Stimulated activated CD4-positive, alpha-beta T cell treated with anti-CD3 and anti-CD28 coated beads, Interleukin-15, amount 100 ng/mL, for 1 hour (primary cell): ENCODE data around the gene DUS1L.

Experiments used
- DNase-seq, 2 donors: peaks; one replicate each; pipeline ENCODE4 v3.0.0-alpha.2; 2020; ENCODE audit warnings: low read depth in 1 of 2, low spot score in 1 of 2

DUS1L gene

DNA sequence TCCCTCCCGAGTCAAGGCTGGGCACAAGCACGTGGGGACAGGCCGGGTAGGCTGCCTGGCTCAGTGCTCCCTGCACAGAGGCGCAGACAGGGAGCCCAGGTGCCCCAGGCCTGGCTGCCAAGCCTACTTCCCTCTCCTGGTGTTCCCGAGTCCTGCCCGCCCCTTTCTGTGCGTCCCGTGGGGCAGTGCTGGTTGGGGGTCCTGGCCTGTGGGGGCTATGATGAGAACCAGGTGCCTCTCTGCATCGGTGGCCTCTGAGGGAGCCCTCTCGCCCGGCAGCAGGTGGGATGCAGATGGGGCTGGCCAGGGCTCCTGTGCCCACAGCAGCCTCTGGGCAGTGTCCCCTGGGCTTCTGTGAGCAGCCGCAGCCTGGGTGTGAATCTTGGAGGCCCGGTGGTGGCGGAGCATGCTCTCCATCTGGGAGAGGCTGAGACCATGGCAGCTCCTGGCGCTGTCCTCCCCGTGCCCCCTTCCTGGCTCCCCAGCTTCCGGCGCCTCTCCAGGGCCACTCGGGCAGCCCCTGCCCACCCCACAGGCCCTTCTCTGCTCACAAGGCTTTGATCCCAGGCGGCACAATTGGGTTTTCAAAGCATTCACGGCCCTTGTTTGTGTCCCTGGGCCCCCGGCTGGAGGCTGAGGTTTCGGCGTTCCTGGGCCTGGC lies 50.2 kb downstream of the DUS1L start:
- no peak for DNase-seq

DNA sequence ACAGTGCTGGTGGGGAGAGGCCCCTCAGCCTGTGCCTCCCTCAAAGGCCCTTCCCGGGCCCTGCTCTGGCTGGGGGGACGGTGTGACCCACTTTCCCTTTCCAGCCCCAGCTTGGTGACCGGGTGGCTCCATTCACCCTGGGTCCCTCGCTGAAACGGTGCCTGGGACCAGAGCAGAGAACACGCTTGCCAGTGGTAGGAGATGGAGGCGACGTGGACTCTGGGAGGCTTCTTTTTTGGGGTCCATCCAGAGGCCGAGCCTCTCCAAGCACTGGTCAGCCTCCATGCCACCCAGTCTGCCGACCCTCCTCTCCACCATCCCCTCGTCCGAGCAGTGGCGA lies 50.7 kb downstream of the DUS1L start:
- DNase-seq: no peak

DNA sequence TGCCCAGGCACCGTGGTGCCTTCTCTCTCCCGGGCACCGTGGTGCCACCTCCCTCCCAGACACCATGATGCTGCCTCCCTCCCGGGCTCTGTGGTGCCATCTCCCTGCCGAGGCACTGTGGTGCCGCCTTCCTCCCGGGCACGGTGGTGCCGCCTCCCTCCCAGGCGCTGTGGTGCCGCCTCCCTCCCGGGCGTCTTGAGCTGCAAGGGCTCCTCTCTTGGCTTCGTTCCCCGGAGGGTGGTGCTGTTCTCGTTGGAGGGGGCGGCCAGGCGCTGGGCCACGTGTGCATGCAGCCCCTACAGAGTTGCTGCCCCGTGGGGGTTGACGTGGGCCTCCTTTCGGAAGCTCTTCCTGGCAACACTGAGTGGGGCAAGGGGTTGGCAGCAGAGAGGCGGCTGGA lies 51.2 kb downstream of the DUS1L start:
- DNase-seq: no peak

DNA sequence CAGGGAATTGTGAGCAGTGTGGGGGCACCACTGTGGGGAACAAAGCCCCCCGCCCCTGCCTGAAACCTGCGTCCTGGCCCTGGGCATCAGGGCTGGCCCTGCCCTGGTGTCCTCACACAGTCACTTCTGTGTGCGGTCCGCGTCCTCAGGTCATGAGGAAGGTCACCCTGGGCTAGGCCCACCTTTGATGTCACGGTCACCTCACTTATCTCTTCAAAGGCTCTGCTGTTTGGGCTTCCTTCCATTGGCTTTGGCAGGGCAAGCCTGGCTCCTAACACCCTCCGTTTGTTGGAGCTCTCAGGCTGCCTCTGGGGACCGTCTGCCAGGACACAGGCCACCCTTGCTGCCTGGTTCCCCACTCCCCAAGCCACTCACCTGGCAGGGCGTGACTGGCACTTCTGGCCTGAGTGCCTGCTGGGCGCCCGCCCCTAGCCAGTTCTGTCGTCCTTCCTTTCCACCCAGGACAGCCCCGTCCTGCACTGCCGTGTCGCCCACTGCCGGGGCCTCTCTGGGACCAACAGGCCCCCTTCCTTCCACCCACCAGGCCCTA lies 51.8 kb downstream of the DUS1L start:
- DNase-seq: no peak

DNA sequence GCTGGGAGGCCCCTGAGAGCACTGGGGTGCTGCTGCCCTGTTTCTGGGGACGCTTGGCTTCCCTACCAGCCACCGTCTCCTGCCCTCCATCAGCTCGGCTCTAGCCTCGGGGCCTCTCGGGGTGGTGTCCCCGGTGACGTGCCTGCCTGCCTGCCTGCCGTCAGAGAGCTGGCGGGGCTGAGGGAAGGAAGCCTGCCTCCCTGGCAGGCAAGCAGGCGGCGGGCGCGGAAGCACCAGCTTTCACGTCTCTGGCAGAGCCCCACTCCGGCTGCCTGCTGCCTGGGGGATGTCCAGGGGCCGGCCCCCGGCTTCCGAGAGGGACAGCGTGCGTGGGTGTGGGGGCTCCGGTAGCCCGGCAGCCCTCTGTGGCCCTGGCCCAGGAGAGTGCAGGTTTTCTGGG lies 52.3 kb downstream of the DUS1L start:
- DNase-seq: no peak

DNA sequence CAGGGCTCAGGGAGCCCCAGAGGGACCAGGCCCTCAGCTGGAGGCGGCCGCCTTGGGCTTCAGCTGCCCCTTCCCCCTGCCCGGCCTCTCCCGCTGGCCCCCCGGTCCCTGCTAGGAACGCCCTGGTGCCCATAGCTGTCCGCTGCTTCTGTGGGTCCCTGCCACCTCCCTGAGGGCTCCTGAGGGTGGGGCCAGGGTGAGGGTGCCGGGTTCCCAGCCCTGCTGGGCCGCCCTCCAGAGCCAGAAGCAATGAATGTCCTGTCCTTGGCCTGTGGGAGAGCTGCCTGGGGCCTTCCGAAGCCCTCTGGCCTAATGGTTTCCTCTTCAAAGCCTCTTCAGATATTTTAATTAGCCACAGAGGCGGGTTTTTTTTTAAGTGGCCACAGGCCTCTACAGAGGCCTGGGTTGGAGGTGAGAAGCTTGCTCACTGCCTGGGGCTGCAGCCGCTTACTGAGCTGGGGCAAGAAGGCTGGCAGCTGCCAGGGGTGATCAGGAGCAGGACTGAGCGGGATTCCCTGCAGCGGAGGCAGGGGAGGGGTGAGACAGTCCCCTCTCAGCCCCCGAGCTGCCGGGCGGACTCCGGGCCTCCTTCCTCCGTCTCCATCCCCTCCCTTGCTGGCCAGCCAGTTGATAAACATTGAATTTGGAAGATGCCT lies 52.8 kb downstream of the DUS1L start:
- DNase-seq: no peak

DNA sequence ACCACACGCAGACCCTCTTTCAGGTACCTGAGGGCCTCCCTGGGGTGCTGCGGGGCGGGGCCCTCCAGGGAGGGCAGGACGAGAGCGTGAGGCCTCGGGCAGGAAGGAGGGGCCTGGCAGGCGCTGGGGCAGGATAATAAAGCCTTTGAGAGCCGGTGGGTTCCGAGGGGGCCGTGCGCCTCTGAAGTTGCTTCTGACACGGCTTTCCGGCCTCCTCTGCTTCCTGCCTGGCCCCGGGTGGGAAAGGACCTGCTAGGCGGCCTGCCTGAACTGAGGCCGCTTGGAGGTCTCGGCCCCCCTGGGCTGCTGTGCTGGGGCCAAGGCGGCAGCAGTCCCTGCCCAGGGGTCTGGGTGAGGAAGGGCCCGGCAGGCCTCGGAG lies 53.4 kb downstream of the DUS1L start:
- no peak for DNase-seq

DNA sequence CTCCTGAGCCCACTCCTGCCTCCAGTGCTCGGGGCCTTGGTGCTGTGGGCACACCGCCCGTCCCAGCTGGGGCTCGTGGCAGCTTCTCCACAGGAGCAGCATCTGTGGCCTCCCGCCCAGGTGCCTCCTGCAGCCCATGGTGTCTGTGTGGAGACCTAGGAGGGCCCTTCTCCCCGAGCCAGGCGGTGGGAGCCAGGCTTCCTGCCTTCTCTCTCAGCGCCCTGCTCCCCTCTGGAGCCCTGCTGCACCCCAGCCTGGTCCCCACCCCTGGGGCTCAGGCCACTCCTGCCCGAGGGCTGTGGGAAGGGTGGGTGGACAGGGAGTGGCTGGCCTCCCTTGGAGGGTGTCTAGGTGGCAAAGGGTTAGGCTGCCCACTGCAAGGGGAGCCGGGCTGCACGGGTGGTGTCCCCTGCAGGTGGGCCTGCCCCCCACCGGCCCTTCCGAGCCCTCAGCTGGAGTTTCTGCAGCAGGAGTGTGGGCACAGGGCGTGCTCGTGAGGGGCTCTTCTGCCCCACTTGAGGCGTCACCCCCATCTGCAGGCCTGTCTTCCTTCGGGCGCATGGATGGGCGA lies 53.9 kb downstream of the DUS1L start:
- no peak for DNase-seq

DNA sequence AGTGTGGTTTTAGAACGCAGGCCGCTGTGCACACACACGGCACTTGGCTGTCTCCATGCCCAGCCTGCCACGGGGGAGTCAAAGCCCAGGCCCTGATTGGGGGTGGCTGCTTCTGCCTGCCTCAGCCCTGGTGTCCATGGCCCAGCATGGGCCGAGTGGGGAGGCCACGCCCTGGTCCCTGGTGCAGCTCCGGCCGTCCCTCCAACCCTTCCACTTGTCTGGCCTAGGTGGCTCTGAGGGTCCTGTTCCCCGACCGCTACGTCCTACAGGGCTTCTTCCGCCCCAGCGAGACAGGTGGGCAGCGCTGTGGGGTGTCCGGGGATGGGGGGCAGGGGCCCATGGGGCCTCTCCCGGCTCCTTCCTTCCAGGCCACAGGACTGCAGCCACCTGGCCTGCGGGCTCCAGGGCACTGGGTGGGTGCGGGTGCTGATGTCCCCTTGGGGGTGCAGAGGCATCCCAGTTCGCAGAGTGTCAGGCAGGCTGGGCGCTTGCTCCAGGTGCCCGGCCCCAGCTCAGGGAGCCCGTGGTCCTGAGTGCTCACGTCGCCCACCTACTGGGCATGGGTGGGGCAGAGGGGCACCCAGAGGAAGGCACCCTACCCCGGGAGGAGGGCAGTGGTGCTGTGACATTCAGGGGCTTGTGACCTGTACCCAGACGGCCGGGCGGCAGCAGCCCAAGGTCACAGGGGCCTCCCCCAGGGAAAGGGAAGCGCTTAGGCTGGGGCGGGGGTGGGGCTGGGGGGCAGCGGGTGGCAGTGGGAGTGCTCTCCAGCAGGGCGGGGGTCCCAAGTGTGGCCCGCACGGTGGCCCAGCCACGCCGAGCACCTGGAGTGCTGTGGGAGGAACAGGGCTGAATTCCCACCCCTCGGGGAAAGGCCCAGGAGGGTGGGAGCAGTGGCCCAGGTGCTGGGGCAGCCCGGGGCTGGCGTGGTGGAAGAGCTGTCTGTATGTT lies 54.8 kb downstream of the DUS1L start:
- no peak for DNase-seq

DNA sequence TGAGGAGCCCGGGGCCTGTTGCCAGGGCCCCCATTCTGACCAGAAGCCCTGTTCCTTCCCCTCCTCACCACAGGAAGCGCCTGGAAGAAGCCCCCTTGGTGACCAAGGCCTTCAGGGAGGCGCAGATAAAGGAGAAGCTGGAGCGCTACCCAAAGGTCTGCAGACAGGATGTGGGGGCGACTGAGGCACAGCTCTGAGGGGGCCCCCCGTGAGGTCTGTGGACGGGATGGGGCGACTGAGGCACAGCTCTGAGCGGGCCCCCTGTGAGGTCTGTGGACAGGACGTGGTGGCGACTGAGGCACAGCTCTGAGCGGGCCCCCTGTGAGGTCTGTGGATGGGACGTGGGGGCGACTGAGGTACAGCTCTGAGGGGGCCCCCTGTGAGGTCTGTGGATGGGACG lies 56.2 kb downstream of the DUS1L start:
- DNase-seq: no peak

DNA sequence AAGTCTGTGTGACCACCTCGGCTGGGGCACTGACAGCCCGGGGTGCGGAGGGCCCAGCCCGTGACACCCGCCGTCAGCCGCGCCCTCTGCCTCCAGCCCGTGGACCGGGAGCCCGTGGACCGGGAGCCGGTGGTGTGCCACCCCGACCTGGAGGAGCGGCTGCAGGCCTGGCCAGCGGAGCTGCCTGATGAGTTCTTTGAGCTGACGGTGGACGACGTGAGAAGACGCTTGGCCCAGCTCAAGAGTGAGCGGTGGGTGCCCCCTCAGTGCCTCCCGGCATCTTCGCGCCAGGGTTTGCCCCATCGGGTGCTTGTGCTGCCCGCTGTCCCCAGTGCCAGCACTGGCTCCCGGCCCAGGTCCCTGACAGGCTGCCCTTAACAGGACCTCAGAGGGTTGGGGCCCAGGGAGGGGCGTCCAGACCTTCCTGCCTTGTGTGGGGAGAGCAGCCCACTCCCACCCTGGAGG lies 56.6 kb downstream of the DUS1L start:
- DNase-seq: no peak

DNA sequence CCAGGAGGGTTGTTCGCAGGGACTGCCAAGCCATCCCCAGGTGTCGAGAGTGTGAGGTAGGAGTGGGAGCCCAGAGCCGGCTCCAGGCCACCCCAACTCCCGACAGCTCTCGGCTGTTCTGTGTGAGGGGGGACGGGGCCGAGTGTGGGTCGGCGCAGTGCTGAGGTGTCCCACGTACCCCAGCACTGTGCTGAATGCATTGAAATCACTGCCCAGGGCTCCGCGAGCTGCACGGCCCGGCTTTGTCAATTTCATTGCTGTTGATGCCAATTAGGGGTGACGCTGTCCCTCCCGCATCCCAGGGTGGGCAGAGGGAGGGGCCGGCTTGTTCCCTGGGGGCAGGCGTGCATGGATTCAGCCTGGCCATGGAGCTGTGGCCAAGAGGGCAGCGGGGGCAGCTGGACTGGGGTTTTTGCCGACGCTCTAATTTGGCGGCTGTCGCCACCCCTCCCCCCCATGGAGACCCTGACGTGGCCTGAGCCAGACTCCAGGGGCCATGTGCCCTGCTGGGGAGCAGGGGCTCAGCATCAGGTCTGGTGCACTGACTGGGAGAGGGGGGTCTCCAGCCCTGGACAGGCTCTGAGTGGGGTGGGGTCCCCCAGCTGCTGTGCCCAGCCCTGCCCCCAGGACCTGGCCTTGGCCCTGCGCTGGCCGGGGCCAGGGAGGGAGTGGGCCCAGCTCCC lies 57.2 kb downstream of the DUS1L start:
- DNase-seq: no peak
